Measurements from ENCODE around the gene F2R. TPM values are rescaled to one million over a fixed set of nuclear protein-coding genes. Genes with fewer than 3 reads are reported as not detected.

F2R gene
- total and polyA plus RNA-seq, 2 of the 4 experiments (the other 2 are of a cell fraction), result 85.7 to 147 TPM

- no peaks in the 10 kb centered on the region for H3K9me3 ChIP-seq (ENCODE audit: control insufficient read depth, insufficient read depth, low read length)
- no peak overlapping the region for H3K23ac ChIP-seq (ENCODE audit: low read depth, low read length)
- no TSS peak for BruUV-seq (replicated peaks)
- POLR2A ChIA-PET (ENCODE audit: unreplicated experiment), result no interaction called here
- intact Hi-C loops (cut with micrococcal nuclease), result no loop called here
- in situ Hi-C loops (cut with MboI; ENCODE audit: low sequenced_read_pairs), result no loop called here
- ATAC-seq (ENCODE audit: low read depth) (no peak), DNase-seq (no peak)
- peak overlapping the region; percentile 30; the same call in 1 of the 2 replicates for H2BK20ac ChIP-seq (ENCODE audit: low read depth, low read length)
- no CpG with 5 or more reads among the region's 2 CpGs for WGBS, 2 experiments (ENCODE audit: extremely low coverage in 2 of 2, insufficient read length in 1 of 2)
- peak overlapping the region; percentile 38; the same call in 1 of the 2 replicates for H2BK120ac ChIP-seq (ENCODE audit: low read depth, low read length)
- H2BK5ac ChIP-seq (ENCODE audit: low read depth, low read length, poor library complexity, severe bottlenecking), result no peak overlapping the region
- H2AFZ ChIP-seq (replicated peaks; ENCODE audit: low read length, poor library complexity), result no peak overlapping the region
- H3K4ac ChIP-seq (ENCODE audit: low read depth, low read length), result peak overlapping the region; percentile 45
- CTCF ChIA-PET, result no interaction called here
- H3K9ac ChIP-seq (ENCODE audit: low read depth, low read length), result no peak overlapping the region
- H4K8ac ChIP-seq (ENCODE audit: low read depth in 2 of 2, low read length in 2 of 2), result no peak overlapping the region
- peak overlapping the region; percentile 14; the same call in 1 of the 2 replicates for H2AK5ac ChIP-seq (ENCODE audit: low read depth, low read length)
- 0 out of 3 replicates have a peak overlapping the region, but pooled peaks have one; percentile 32 for H2BK15ac ChIP-seq (ENCODE audit: low read depth, low read length)
- no peaks in the 10 kb centered on the region for H3K27me3 ChIP-seq (ENCODE audit: control insufficient read depth, insufficient read depth, low read length)
- no peak overlapping the region for H2AK9ac ChIP-seq (replicated peaks; ENCODE audit: low read depth, low read length, poor library complexity)
- no peak overlapping the region; the same call in 1 of the 2 replicates for H3K18ac ChIP-seq (ENCODE audit: low read depth, low read length)
- no peak overlapping the region for H3K4me2 ChIP-seq (ENCODE audit: low read depth, low read length)
- no peaks in the 10 kb centered on the region for H3K36me3 ChIP-seq (ENCODE audit: control insufficient read depth, insufficient read depth, low read length)
- H3K79me1 ChIP-seq (ENCODE audit: low read depth in 1 of 2, low read length in 2 of 2), result no peaks in the 10 kb centered on the region
- no peak overlapping the region for H4K91ac ChIP-seq (ENCODE audit: insufficient read depth, low read depth, low read length)
- H3K14ac ChIP-seq (replicated peaks; ENCODE audit: low read depth, low read length), result no peak overlapping the region
- H3K4me1 ChIP-seq (ENCODE audit: control insufficient read depth, insufficient read depth, low read length), result peaks cover 9% of the 10 kb centered on the region
- H4K20me1 ChIP-seq (ENCODE audit: insufficient read depth, low read length), result no peaks in the 10 kb centered on the region
- TF ChIP-seq SMC3 (IDR thresholded peaks at IDR 0.05; ENCODE audit: low read depth, low read length), result no peak
- TF ChIP-seq CEBPB (IDR thresholded peaks at IDR 0.05; ENCODE audit: low read depth, low read length), result no peak
- TF ChIP-seq MAZ (IDR thresholded peaks at IDR 0.05; ENCODE audit: borderline replicate concordance, low read depth, low read length), result no peak
- no peak for TF ChIP-seq BHLHE40 (IDR thresholded peaks at IDR 0.05; ENCODE audit: low read depth, low read length)
- TF ChIP-seq USF2 (IDR thresholded peaks at IDR 0.05; ENCODE audit: low read depth, low read length), result no peak
- TF ChIP-seq FOS (IDR thresholded peaks at IDR 0.05; ENCODE audit: low read depth, low read length), result no peak
- no peak for TF ChIP-seq CTCF (conservative IDR thresholded peaks at IDR 0.05; ENCODE audit: low read depth, low read length)
- no peak for TF ChIP-seq MAFK (IDR thresholded peaks at IDR 0.05; ENCODE audit: low read depth, low read length)
- TF ChIP-seq RAD21 (IDR thresholded peaks at IDR 0.05; ENCODE audit: low read length), result no peak
- no peak for TF ChIP-seq CHD1 (IDR thresholded peaks at IDR 0.05; ENCODE audit: low read depth, low read length)
- no peak for TF ChIP-seq RCOR1 (IDR thresholded peaks at IDR 0.05; ENCODE audit: insufficient replicate concordance, low read length)
- TF ChIP-seq NFE2L2 (IDR thresholded peaks at IDR 0.05; ENCODE audit: low read depth, low read length), result no peak
- no peak for TF ChIP-seq POLR2A (IDR thresholded peaks at IDR 0.05; ENCODE audit: low read depth, low read length)
- TF ChIP-seq RFX5 (IDR thresholded peaks at IDR 0.05; ENCODE audit: low read depth, low read length), result no peak
- TF ChIP-seq, protein P1, sequence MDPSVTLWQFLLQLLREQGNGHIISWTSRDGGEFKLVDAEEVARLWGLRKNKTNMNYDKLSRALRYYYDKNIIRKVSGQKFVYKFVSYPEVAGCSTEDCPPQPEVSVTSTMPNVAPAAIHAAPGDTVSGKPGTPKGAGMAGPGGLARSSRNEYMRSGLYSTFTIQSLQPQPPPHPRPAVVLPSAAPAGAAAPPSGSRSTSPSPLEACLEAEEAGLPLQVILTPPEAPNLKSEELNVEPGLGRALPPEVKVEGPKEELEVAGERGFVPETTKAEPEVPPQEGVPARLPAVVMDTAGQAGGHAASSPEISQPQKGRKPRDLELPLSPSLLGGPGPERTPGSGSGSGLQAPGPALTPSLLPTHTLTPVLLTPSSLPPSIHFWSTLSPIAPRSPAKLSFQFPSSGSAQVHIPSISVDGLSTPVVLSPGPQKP (IDR thresholded peaks at IDR 0.05; ENCODE audit: borderline replicate concordance, low read depth, low read length), result no peak
- H4K5ac ChIP-seq (ENCODE audit: low read depth, low read length), result no peak overlapping the region
- no peak overlapping the region for H3K56ac ChIP-seq (ENCODE audit: extremely low read depth, insufficient read depth, low read length)
- H3K4me3 ChIP-seq (ENCODE audit: insufficient read depth, low read depth, low read length), result no peak overlapping the region
- H3K27ac ChIP-seq (ENCODE audit: insufficient read depth, low read length), result no peak overlapping the region
- dilution Hi-C loops (cut with HindIII; ENCODE audit: low sequenced_read_pairs, unreplicated experiment), result no loop called here
- 0 out of 2 replicates have a peak, but pooled peaks cover 4% of the 10 kb centered on the region for H3K9me1 ChIP-seq (ENCODE audit: insufficient read depth, low read length)
Observed at GRCh38 chr5:76700571-76700970, 15.4 kb upstream of the F2R start.

Measured in IMR-90 (cell line).